Panc1 (cell line): ENCODE measurements around the gene KIF5B.
"Not testable (repeated sequence)": the region's sequence is repeated elsewhere in the genome, so short reads cannot be mapped to it uniquely, and the experiment has no call there.

Experiments
- CTCF ChIP-seq: fragments of 450-650 bp; IDR thresholded peaks from 2 replicates; pipeline ENCODE4 v1.5.1; 2017; ENCODE audit warnings: mild to moderate bottlenecking
- POLR2AphosphoS5 ChIP-seq: IDR thresholded peaks from 2 replicates; pipeline ENCODE4 v1.6.1; 2012; ENCODE audit warnings: mild to moderate bottlenecking, low read depth, low read length, moderate library complexity
- SIN3A ChIP-seq: IDR thresholded peaks from 2 replicates; pipeline ENCODE4 v1.6.1; 2012; ENCODE audit warnings: low read depth, mild to moderate bottlenecking, low read length, moderate library complexity, borderline replicate concordance; ENCODE audit not compliant: insufficient read depth
- TCF7L2 ChIP-seq: IDR thresholded peaks from 2 replicates; pipeline ENCODE4 v1.6.1; 2011; ENCODE audit warnings: mild to moderate bottlenecking, low read depth, low read length, inconsistent platforms
- TF ChIP-seq, protein P1 (sequence below), 2 experiments: IDR thresholded peaks; 2 replicates each; pipeline ENCODE4 v1.6.1; 2011 to 2012; ENCODE audit warnings: low read depth in 2 of 2, control low read depth in 1 of 2, low read length in 1 of 2, mild to moderate bottlenecking in 1 of 2, moderate library complexity in 1 of 2; ENCODE audit not compliant: insufficient read depth in 1 of 2

DNA sequence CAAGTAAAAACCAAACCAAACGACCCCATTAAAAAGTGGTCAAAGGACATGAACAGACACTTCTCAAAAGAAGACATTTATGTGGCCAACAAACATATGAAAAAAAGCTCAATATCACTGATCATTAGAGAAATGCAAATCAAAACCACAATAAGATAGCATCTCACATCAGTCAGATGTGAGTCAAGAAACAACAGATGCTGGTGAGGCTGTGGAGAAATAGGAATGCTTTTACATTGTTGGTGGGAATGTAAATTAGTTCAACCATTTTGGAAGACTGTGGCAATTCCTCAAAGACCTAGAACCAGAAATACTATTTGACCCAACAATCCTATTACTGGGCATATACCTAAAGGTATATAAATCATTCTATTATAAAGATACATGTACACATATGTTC, 68.4 kb downstream of the KIF5B start:
- not testable (repeated sequence) for TF ChIP-seq CTCF, POLR2AphosphoS5, SIN3A, TCF7L2
- TF ChIP-seq, protein P1, sequence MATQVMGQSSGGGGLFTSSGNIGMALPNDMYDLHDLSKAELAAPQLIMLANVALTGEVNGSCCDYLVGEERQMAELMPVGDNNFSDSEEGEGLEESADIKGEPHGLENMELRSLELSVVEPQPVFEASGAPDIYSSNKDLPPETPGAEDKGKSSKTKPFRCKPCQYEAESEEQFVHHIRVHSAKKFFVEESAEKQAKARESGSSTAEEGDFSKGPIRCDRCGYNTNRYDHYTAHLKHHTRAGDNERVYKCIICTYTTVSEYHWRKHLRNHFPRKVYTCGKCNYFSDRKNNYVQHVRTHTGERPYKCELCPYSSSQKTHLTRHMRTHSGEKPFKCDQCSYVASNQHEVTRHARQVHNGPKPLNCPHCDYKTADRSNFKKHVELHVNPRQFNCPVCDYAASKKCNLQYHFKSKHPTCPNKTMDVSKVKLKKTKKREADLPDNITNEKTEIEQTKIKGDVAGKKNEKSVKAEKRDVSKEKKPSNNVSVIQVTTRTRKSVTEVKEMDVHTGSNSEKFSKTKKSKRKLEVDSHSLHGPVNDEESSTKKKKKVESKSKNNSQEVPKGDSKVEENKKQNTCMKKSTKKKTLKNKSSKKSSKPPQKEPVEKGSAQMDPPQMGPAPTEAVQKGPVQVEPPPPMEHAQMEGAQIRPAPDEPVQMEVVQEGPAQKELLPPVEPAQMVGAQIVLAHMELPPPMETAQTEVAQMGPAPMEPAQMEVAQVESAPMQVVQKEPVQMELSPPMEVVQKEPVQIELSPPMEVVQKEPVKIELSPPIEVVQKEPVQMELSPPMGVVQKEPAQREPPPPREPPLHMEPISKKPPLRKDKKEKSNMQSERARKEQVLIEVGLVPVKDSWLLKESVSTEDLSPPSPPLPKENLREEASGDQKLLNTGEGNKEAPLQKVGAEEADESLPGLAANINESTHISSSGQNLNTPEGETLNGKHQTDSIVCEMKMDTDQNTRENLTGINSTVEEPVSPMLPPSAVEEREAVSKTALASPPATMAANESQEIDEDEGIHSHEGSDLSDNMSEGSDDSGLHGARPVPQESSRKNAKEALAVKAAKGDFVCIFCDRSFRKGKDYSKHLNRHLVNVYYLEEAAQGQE (IDR thresholded peaks at IDR 0.05; ENCODE audit: insufficient read depth in 1 of 2, low read depth in 2 of 2, low read length in 1 of 2) = not testable (repeated sequence)
